Fibroblast of lung (primary cell): Measurements from ENCODE around the gene PLCG2.

Source experiments
- CTCF ChIP-seq, 2 donors: IDR thresholded peaks in 1 of 2; conservative IDR thresholded peaks in 1 of 2; 1 replicate in 1 of 2; 2 replicates in 1 of 2; pipeline ENCODE4 v1.5.1; 2011 to 2012; ENCODE audit warnings: low read length in 2 of 2, control low read depth in 1 of 2, inconsistent platforms in 1 of 2, low read depth in 1 of 2, mild to moderate bottlenecking in 1 of 2
- EZH2 ChIP-seq: IDR thresholded peaks from 2 replicates; pipeline ENCODE4 v1.5.1; 2012; ENCODE audit warnings: low read length, control low read depth, mild to moderate bottlenecking; ENCODE audit errors: missing control alignments

GRCh38 chr16:81879625-81880024 lies 100.5 kb downstream of the PLCG2 start:
- TF ChIP-seq CTCF (conservative IDR thresholded peaks at IDR 0.05 in 1 of 2, IDR thresholded peaks at IDR 0.05 in 1 of 2; ENCODE audit: low read depth in 1 of 2, low read length in 2 of 2) (no peak), EZH2 (no peak)
